PC-3 (cell line): ENCODE results near the gene HOXA6. TPM values are rescaled to one million over a fixed set of nuclear protein-coding genes. Genes with fewer than 3 reads are reported as not detected.
A peak's percentile ranks its signal among the peaks of the same experiment; 100 is the strongest.

ENCODE experiments used
- ATAC-seq: fragments of 200-7000 bp; cut with Tn5 transposase; 2 replicates; pipeline ENCODE4 v1.9.1; 2020; ENCODE audit warnings: mild to moderate bottlenecking, moderate library complexity
- BruUV-seq: library from RNA; stranded (reverse); fragments of 400-500 nt; replicated peaks from 2 replicates; lab custom pipeline; 2021; lab: Mats Ljungman, UMichigan
- CTCF ChIA-PET: fragments of 300-600 bp; sonication (Branson Sonifier 250); formaldehyde crosslinking; loops from one replicate; lab custom pipeline; 2022; ENCODE audit warnings: antibody characterized with exemption; lab: Charles Lee
- POLR2A ChIA-PET: fragments of 300-600 bp; sonication (Branson Sonifier 250); formaldehyde crosslinking; loops from one replicate; lab custom pipeline; 2022; ENCODE audit warnings: antibody characterized with exemption; ENCODE audit not compliant: unreplicated experiment; lab: Charles Lee
- DNase-seq: peaks from one replicate; pipeline ENCODE4 v3.0.0-alpha.2; 2015
- H2AFZ ChIP-seq: fragments of 300-600 bp; sonication (generic); 2 replicates; pipeline ENCODE4 v1.6.0; 2016; ENCODE audit warnings: antibody characterized with exemption, low read length
- H3F3A ChIP-seq: fragments of 300-600 bp; sonication (generic); one replicate; pipeline ENCODE4 v1.6.0; 2017; ENCODE audit warnings: antibody characterized with exemption, low read length, control low read depth, mild to moderate bottlenecking; ENCODE audit not compliant: unreplicated experiment
- H3K27ac ChIP-seq: fragments of 300-600 bp; sonication (generic); 2 replicates; pipeline ENCODE4 v1.5.1; 2016; ENCODE audit warnings: mild to moderate bottlenecking, low read length
- H3K27me3 ChIP-seq: fragments of 300-600 bp; sonication (generic); 2 replicates; pipeline ENCODE4 v1.6.1; 2016; ENCODE audit warnings: low read length, mixed read lengths
- H3K36me3 ChIP-seq: fragments of 300-600 bp; sonication (generic); 2 replicates; pipeline ENCODE4 v1.6.1; 2016; ENCODE audit warnings: low read depth, mixed run types, low read length, mixed read lengths
- H3K4me1 ChIP-seq: fragments of 300-600 bp; sonication (generic); 2 replicates; pipeline ENCODE4 v1.5.1; 2016; ENCODE audit warnings: low read length; ENCODE audit not compliant: insufficient read depth
- H3K4me2 ChIP-seq: fragments of 300-600 bp; sonication (generic); 2 replicates; pipeline ENCODE4 v1.6.0; 2016; ENCODE audit warnings: low read length
- H3K4me3 ChIP-seq: fragments of 300-600 bp; sonication (generic); 2 replicates; pipeline ENCODE4 v1.5.1; 2016; ENCODE audit warnings: mild to moderate bottlenecking, low read length, mixed read lengths
- H3K79me2 ChIP-seq: fragments of 300-600 bp; sonication (generic); 2 replicates; pipeline ENCODE4 v1.6.1; 2017; ENCODE audit warnings: low read length, mixed read lengths
- H3K9ac ChIP-seq: fragments of 300-600 bp; sonication (generic); 2 replicates; pipeline ENCODE4 v1.6.0; 2016; ENCODE audit warnings: mild to moderate bottlenecking, low read length
- H3K9me2 ChIP-seq: fragments of 300-600 bp; sonication (generic); replicated peaks from 2 replicates; pipeline ENCODE4 v1.6.1; 2016; ENCODE audit warnings: mixed run types, low read length, mixed read lengths
- H3K9me3 ChIP-seq: fragments of 300-600 bp; sonication (generic); 2 replicates; pipeline ENCODE4 v1.6.1; 2016; ENCODE audit warnings: low read length, mixed read lengths
- H4K20me1 ChIP-seq: fragments of 300-600 bp; sonication (generic); 2 replicates; pipeline ENCODE4 v1.6.1; 2016; ENCODE audit warnings: low read length, mixed read lengths
- CTCF ChIP-seq: fragments of 300-600 bp; sonication (generic); conservative IDR thresholded peaks from 2 replicates; pipeline ENCODE4 v1.5.1; 2017; ENCODE audit warnings: antibody characterized with exemption, low read depth, mild to moderate bottlenecking, low read length
- EZH2 ChIP-seq: fragments of 300-600 bp; sonication (generic); IDR thresholded peaks from one replicate; pipeline ENCODE4 v1.6.1; 2017; ENCODE audit warnings: antibody characterized with exemption, mild to moderate bottlenecking, low read length; ENCODE audit not compliant: unreplicated experiment
- EZH2phosphoT487 ChIP-seq: fragments of 300-600 bp; sonication (generic); IDR thresholded peaks from 2 replicates; pipeline ENCODE4 v1.6.1; 2018; ENCODE audit warnings: mild to moderate bottlenecking, antibody characterized with exemption, low read length, borderline replicate concordance
- intact Hi-C: fragments of 100-400 bp; cut with micrococcal nuclease; formaldehyde crosslinking; loops from 2 replicates; pipeline ENCODE4 v1.9.0; 2023
- total RNA-seq: library from RNA; depleted of rRNA; stranded (reverse); fragments of >200 nt; gene quantifications from 2 replicates; pipeline ENCODE4 v1.2.3, GENCODE V29; 2014

The HOXA6 gene
- total RNA-seq, 1 experiment from 2014 or later, result 8.3 TPM

GRCh38 chr7:27111042-27111750 is 36.4 kb downstream of the HOXA6 start:
- peak; percentile 85 for DNase-seq
- TF ChIP-seq CTCF, result no peak
- TF ChIP-seq EZH2phosphoT487, result no peak
- Histone ChIP-seq H3K36me3 (no peaks in the 10 kb centered on the region), H3K27me3 (no peaks in the 10 kb centered on the region), H3K79me2 (peaks cover 60% of the 10 kb centered on the region), H4K20me1 (no peaks in the 10 kb centered on the region), H2AFZ (peak overlapping the region; percentile 32; the same call in 1 of the 2 replicates), H3K4me2 (peak overlapping the region; percentile 96), H3K4me1 (peaks cover 53% of the 10 kb centered on the region), H3F3A (peaks cover 3% of the 10 kb centered on the region), H3K9me2 (no peaks in the 10 kb centered on the region), H3K27ac (peak overlapping the region; percentile 99), H3K9ac (peak overlapping the region; percentile 93), H3K4me3 (peak overlapping the region; percentile 99), H3K9me3 (no peaks in the 10 kb centered on the region)
- ATAC-seq, result peak; percentile 35
- BruUV-seq, result no TSS peak
- intact Hi-C loops, result no loop called here
- ChIA-PET CTCF (interaction anchor here (0.5 to 1.3 kb wide), 4 partner anchors 12 to 467 kb away, joined by 3 to 4 read pairs (median 3); partner anchors contain the start of gene HOXA11), POLR2A (interaction anchor here (0.6 to 0.9 kb wide), 10 partner anchors 12 to 420 kb away, joined by 3 to 6 read pairs (median 4); no protein-coding TSS in a partner anchor)

- no TSS peak for BruUV-seq
Measured at GRCh38 chr7:27110186-27111031, 37.2 kb downstream of the HOXA6 start.

More at GRCh38 chr7:27110186-27111031, 37.2 kb downstream of the HOXA6 start:
- ChIA-PET POLR2A (interaction anchor here (0.6 to 0.9 kb wide), 9 partner anchors 14 to 419 kb away, joined by 3 to 6 read pairs (median 3); no protein-coding TSS in a partner anchor), CTCF (interaction anchor here (0.5 to 1.3 kb wide), 4 partner anchors 11 to 467 kb away, joined by 3 to 4 read pairs (median 3); partner anchors contain the start of gene HOXA11)
- H4K20me1 ChIP-seq, result no peaks in the 10 kb centered on the region
- DNase-seq (peak; percentile 94), ATAC-seq (peak; percentile 41)
- H3K27ac ChIP-seq, result peak overlapping the region; percentile 99
- peak overlapping the region; percentile 96 for H3K4me2 ChIP-seq
- H3K79me2 ChIP-seq, result peaks cover 52% of the 10 kb centered on the region
- H3K36me3 ChIP-seq, result no peaks in the 10 kb centered on the region
- no peaks in the 10 kb centered on the region for H3K9me3 ChIP-seq
- TF ChIP-seq EZH2 (no peak), CTCF (no peak), EZH2phosphoT487 (no peak)
- peaks cover 45% of the 10 kb centered on the region for H3K4me1 ChIP-seq
- no peaks in the 10 kb centered on the region for H3K27me3 ChIP-seq
- peaks cover under 1% of the 10 kb centered on the region for H3F3A ChIP-seq
- peak overlapping the region; percentile 99 for H3K4me3 ChIP-seq
- H2AFZ ChIP-seq, result peak overlapping the region; percentile 32; the same call in 1 of the 2 replicates
- H3K9me2 ChIP-seq, result no peaks in the 10 kb centered on the region
- H3K9ac ChIP-seq, result peak overlapping the region; percentile 93
- intact Hi-C loops, result loop anchor here (1.0 kb wide), 1 partner anchor 12 kb away; no protein-coding TSS in a partner anchor
